HEK293 (cell line): ENCODE measurements around the gene MINDY2.

ENCODE experiments used
- CTCF ChIA-PET: fragments of 350-600 bp; formaldehyde crosslinking; extraction: SDS; loops from one replicate; lab custom pipeline; 2021; ENCODE audit warnings: antibody characterized with exemption; lab: Yijun Ruan, JAX
- POLR2A ChIA-PET: fragments of 300-600 bp; formaldehyde crosslinking; extraction: SDS; loops from one replicate; lab custom pipeline; 2020; ENCODE audit warnings: antibody characterized with exemption, inconsistent platforms; lab: Yijun Ruan, JAX
- H3K27ac ChIP-seq: fragments of 200-500 bp; sonication (Bioruptor generic); 2 replicates; pipeline ENCODE4 v1.5.1; 2014; ENCODE audit warnings: low read depth, low read length, control low read depth, inconsistent platforms; ENCODE audit errors: extremely low read depth
- H3K36me3 ChIP-seq, 2 experiments: fragments of 200-500 bp in 1 of 2; sonication (Bioruptor generic) in 1 of 2; 1 replicate in 1 of 2; 2 replicates in 1 of 2; pipeline ENCODE4 v1.5.1; 2014 to 2017; ENCODE audit warnings: inconsistent platforms in 2 of 2, low read length in 2 of 2; ENCODE audit not compliant: control insufficient read depth in 2 of 2, insufficient read depth in 1 of 2
- H3K4me1 ChIP-seq: fragments of 200-500 bp; sonication (Bioruptor generic); 2 replicates; pipeline ENCODE4 v1.5.1; 2014; ENCODE audit warnings: mild to moderate bottlenecking, low read length, inconsistent platforms; ENCODE audit not compliant: control insufficient read depth, insufficient read depth
- H3K4me3 ChIP-seq: 2 replicates; pipeline ENCODE4 v1.5.1; 2011; ENCODE audit warnings: low read depth, mild to moderate bottlenecking, control low read depth, low read length, moderate library complexity
- H3K9me3 ChIP-seq: fragments of 200-500 bp; sonication (Bioruptor generic); 2 replicates; pipeline ENCODE4 v1.5.1; 2014; ENCODE audit warnings: low read depth, low read length, inconsistent platforms; ENCODE audit not compliant: control insufficient read depth, insufficient read depth
- GLIS1 ChIP-seq: fragments of 450-650 bp; formaldehyde crosslinking; IDR thresholded peaks from 2 replicates; pipeline ENCODE4 v1.5.1; 2016; ENCODE audit warnings: missing biosample characterization, missing genetic modification characterization
- KLF7 ChIP-seq: fragments of 450-650 bp; formaldehyde crosslinking; IDR thresholded peaks from 2 replicates; pipeline ENCODE4 v1.5.1; 2016; ENCODE audit warnings: missing biosample characterization, missing genetic modification characterization, borderline replicate concordance
- REPIN1 ChIP-seq: fragments of 450-650 bp; formaldehyde crosslinking; IDR thresholded peaks from 2 replicates; pipeline ENCODE4 v1.5.1; 2017; ENCODE audit warnings: missing biosample characterization, missing genetic modification characterization, low read depth
- ZEB2 ChIP-seq: fragments of 450-650 bp; formaldehyde crosslinking; IDR thresholded peaks from 2 replicates; pipeline ENCODE4 v1.5.1; 2016; ENCODE audit warnings: missing biosample characterization, missing genetic modification characterization
- ZNF184 ChIP-seq: fragments of 450-650 bp; IDR thresholded peaks from 2 replicates; pipeline ENCODE4 v1.5.1; 2018; ENCODE audit warnings: missing biosample characterization, mild to moderate bottlenecking, missing genetic modification characterization
- ZNF248 ChIP-seq: fragments of 450-650 bp; formaldehyde crosslinking; IDR thresholded peaks from 2 replicates; pipeline ENCODE4 v1.5.1; 2017; ENCODE audit warnings: missing biosample characterization, missing genetic modification characterization
- ZNF266 ChIP-seq: fragments of 450-650 bp; formaldehyde crosslinking; IDR thresholded peaks from 2 replicates; pipeline ENCODE4 v1.5.1; 2016; ENCODE audit warnings: missing biosample characterization, missing genetic modification characterization, low read depth
- ZNF394 ChIP-seq: fragments of 450-650 bp; formaldehyde crosslinking; IDR thresholded peaks from 2 replicates; pipeline ENCODE4 v1.5.1; 2016; ENCODE audit warnings: missing biosample characterization, missing genetic modification characterization, mild to moderate bottlenecking, moderate library complexity, borderline replicate concordance
- ZNF561 ChIP-seq: fragments of 450-650 bp; IDR thresholded peaks from 2 replicates; pipeline ENCODE4 v1.5.1; 2018; ENCODE audit warnings: missing biosample characterization, missing genetic modification characterization, borderline replicate concordance
- ZNF623 ChIP-seq: fragments of 450-650 bp; formaldehyde crosslinking; IDR thresholded peaks from 2 replicates; pipeline ENCODE4 v1.5.1; 2016; ENCODE audit warnings: missing biosample characterization, missing genetic modification characterization
- ZNF626 ChIP-seq: fragments of 450-650 bp; sonication (Bioruptor Pico); formaldehyde crosslinking; IDR thresholded peaks from 2 replicates; pipeline ENCODE4 v1.5.1; 2018; ENCODE audit warnings: missing biosample characterization, missing genetic modification characterization, inconsistent platforms
- ZNF670 ChIP-seq: fragments of 450-650 bp; formaldehyde crosslinking; IDR thresholded peaks from 2 replicates; pipeline ENCODE4 v1.5.1; 2016; ENCODE audit warnings: missing biosample characterization, missing genetic modification characterization, low read depth
- ZNF76 ChIP-seq: fragments of 450-650 bp; formaldehyde crosslinking; IDR thresholded peaks from 2 replicates; pipeline ENCODE4; 2016; ENCODE audit warnings: low read depth, missing biosample characterization, missing genetic modification characterization, borderline replicate concordance
- ZNF777 ChIP-seq: fragments of 450-650 bp; formaldehyde crosslinking; IDR thresholded peaks from 2 replicates; pipeline ENCODE4 v1.5.1; 2017; ENCODE audit warnings: missing biosample characterization, missing genetic modification characterization, borderline replicate concordance
- TF ChIP-seq, protein P1 (sequence below): fragments of 450-650 bp; formaldehyde crosslinking; IDR thresholded peaks from 2 replicates; pipeline ENCODE4 v1.5.1; 2017; ENCODE audit warnings: missing biosample characterization, missing genetic modification characterization
- TF ChIP-seq, protein P2 (sequence below): fragments of 450-650 bp; formaldehyde crosslinking; IDR thresholded peaks from 2 replicates; pipeline ENCODE4 v1.5.1; 2016; ENCODE audit warnings: missing biosample characterization, missing genetic modification characterization
- TF ChIP-seq, protein P3 (sequence below): fragments of 450-650 bp; formaldehyde crosslinking; IDR thresholded peaks from 2 replicates; pipeline ENCODE4 v1.5.1; 2016; ENCODE audit warnings: missing biosample characterization, missing genetic modification characterization, borderline replicate concordance

The MINDY2 gene

DNA sequence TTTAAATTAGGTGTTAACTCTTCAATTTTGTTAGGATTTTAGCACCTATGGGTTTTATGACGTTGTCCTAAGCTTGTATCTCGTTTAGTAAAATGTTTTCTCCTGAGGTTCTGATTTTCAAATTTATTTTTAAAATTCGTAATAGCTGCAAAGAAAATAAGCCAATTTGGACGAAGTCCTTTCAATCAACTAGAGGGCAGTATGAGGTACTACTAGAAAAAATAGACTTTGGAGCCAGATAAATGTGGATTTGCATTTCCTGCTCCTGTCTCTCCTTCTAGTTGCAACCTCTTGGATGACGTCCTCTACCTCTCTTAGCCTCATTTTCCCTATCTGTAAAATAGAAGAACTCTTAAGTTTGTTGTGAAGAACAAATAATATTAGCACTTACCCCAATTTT is 81.2 kb downstream of the MINDY2 start:
- Histone ChIP-seq H3K36me3 (no peaks in the 10 kb centered on the region; a peak in 1 of 3 replicates), H3K9me3 (no peaks in the 10 kb centered on the region), H3K4me1 (no peaks in the 10 kb centered on the region), H3K27ac (no peak overlapping the region), H3K4me3 (no peak overlapping the region)
- ChIA-PET POLR2A (no interaction called here), CTCF (no interaction called here)
- TF ChIP-seq ZNF394 (tag by site-specific recombination) = no peak
- TF ChIP-seq KLF7 = no peak
- no peak for TF ChIP-seq GLIS1 (tag by site-specific recombination)
- no peak for TF ChIP-seq ZNF777 (tag by site-specific recombination)
- TF ChIP-seq ZNF561 (tag by site-specific recombination) = no peak
- no peak for TF ChIP-seq ZNF623 (tag by site-specific recombination)
- TF ChIP-seq ZNF626 (tag by site-specific recombination) = no peak
- TF ChIP-seq ZNF670 (tag by site-specific recombination) = no peak
- TF ChIP-seq, protein P1, sequence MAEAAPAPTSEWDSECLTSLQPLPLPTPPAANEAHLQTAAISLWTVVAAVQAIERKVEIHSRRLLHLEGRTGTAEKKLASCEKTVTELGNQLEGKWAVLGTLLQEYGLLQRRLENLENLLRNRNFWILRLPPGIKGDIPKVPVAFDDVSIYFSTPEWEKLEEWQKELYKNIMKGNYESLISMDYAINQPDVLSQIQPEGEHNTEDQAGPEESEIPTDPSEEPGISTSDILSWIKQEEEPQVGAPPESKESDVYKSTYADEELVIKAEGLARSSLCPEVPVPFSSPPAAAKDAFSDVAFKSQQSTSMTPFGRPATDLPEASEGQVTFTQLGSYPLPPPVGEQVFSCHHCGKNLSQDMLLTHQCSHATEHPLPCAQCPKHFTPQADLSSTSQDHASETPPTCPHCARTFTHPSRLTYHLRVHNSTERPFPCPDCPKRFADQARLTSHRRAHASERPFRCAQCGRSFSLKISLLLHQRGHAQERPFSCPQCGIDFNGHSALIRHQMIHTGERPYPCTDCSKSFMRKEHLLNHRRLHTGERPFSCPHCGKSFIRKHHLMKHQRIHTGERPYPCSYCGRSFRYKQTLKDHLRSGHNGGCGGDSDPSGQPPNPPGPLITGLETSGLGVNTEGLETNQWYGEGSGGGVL (tag by site-specific recombination) = no peak
- TF ChIP-seq ZEB2 (tag by site-specific recombination) = no peak
- no peak for TF ChIP-seq ZNF266 (tag by site-specific recombination)
- TF ChIP-seq, protein P2, sequence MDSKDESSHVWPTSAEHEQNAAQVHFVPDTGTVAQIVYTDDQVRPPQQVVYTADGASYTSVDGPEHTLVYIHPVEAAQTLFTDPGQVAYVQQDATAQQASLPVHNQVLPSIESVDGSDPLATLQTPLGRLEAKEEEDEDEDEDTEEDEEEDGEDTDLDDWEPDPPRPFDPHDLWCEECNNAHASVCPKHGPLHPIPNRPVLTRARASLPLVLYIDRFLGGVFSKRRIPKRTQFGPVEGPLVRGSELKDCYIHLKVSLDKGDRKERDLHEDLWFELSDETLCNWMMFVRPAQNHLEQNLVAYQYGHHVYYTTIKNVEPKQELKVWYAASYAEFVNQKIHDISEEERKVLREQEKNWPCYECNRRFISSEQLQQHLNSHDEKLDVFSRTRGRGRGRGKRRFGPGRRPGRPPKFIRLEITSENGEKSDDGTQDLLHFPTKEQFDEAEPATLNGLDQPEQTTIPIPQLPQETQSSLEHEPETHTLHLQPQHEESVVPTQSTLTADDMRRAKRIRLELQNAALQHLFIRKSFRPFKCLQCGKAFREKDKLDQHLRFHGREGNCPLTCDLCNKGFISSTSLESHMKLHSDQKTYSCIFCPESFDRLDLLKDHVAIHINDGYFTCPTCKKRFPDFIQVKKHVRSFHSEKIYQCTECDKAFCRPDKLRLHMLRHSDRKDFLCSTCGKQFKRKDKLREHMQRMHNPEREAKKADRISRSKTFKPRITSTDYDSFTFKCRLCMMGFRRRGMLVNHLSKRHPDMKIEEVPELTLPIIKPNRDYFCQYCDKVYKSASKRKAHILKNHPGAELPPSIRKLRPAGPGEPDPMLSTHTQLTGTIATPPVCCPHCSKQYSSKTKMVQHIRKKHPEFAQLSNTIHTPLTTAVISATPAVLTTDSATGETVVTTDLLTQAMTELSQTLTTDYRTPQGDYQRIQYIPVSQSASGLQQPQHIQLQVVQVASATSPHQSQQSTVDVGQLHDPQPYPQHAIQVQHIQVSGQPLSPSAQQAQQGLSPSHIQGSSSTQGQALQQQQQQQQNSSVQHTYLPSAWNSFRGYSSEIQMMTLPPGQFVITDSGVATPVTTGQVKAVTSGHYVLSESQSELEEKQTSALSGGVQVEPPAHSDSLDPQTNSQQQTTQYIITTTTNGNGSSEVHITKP (tag by site-specific recombination) = no peak
- no peak for TF ChIP-seq REPIN1 (tag by site-specific recombination)
- TF ChIP-seq, protein P3, sequence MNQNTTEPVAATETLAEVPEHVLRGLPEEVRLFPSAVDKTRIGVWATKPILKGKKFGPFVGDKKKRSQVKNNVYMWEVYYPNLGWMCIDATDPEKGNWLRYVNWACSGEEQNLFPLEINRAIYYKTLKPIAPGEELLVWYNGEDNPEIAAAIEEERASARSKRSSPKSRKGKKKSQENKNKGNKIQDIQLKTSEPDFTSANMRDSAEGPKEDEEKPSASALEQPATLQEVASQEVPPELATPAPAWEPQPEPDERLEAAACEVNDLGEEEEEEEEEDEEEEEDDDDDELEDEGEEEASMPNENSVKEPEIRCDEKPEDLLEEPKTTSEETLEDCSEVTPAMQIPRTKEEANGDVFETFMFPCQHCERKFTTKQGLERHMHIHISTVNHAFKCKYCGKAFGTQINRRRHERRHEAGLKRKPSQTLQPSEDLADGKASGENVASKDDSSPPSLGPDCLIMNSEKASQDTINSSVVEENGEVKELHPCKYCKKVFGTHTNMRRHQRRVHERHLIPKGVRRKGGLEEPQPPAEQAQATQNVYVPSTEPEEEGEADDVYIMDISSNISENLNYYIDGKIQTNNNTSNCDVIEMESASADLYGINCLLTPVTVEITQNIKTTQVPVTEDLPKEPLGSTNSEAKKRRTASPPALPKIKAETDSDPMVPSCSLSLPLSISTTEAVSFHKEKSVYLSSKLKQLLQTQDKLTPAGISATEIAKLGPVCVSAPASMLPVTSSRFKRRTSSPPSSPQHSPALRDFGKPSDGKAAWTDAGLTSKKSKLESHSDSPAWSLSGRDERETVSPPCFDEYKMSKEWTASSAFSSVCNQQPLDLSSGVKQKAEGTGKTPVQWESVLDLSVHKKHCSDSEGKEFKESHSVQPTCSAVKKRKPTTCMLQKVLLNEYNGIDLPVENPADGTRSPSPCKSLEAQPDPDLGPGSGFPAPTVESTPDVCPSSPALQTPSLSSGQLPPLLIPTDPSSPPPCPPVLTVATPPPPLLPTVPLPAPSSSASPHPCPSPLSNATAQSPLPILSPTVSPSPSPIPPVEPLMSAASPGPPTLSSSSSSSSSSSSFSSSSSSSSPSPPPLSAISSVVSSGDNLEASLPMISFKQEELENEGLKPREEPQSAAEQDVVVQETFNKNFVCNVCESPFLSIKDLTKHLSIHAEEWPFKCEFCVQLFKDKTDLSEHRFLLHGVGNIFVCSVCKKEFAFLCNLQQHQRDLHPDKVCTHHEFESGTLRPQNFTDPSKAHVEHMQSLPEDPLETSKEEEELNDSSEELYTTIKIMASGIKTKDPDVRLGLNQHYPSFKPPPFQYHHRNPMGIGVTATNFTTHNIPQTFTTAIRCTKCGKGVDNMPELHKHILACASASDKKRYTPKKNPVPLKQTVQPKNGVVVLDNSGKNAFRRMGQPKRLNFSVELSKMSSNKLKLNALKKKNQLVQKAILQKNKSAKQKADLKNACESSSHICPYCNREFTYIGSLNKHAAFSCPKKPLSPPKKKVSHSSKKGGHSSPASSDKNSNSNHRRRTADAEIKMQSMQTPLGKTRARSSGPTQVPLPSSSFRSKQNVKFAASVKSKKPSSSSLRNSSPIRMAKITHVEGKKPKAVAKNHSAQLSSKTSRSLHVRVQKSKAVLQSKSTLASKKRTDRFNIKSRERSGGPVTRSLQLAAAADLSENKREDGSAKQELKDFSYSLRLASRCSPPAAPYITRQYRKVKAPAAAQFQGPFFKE = no peak
- no peak for TF ChIP-seq ZNF76 (tag by site-specific recombination)
- TF ChIP-seq ZNF248 (tag by site-specific recombination) = no peak
- no peak for TF ChIP-seq ZNF184
